GM19238 (cell line): ENCODE measurements around the gene NAP1L1.

Experiments
- DNase-seq: peaks from one replicate; pipeline ENCODE4 v3.0.0; 2011; ENCODE audit warnings: low spot score; ENCODE audit not compliant: insufficient read length

NAP1L1 gene

DNA sequence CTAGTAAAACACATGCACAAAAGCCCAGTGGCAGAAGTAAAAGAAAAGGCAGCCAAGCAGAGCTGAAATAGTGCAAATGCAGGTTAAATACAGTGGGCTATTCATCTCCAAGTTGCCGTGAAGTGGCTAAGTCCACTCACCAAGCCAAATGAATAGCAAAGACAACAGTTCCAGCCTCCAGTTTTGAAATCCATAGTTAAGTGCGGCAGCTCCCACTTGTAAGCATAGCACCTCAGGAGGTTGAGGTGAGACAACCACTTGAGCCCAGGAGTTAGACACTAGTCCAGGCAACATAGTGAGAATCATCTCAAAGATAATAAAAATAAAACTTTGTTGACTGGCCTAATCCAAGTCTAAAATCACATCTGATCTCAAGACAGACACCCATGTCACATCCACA is 43.1 kb downstream of the NAP1L1 start:
- no peak for DNase-seq

DNA sequence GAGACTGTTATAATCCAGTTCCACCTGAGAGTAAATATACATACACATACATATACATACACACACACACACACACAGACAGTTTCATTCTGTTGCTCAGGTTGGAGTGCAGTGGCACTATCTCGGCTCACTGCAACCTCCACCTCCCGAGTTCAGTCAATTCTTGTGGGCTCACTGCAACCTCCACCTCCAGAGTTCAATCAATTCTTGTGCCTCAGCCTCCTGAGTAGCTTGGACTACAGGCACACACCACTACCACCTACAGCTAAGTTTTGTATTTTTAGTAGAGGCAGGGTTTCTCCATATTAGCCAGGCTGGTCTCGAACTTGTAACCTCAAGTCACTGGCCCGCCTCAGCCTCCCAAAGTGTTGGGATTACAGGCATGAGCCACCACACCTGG is 44.0 kb downstream of the NAP1L1 start:
- no peak for DNase-seq

DNA sequence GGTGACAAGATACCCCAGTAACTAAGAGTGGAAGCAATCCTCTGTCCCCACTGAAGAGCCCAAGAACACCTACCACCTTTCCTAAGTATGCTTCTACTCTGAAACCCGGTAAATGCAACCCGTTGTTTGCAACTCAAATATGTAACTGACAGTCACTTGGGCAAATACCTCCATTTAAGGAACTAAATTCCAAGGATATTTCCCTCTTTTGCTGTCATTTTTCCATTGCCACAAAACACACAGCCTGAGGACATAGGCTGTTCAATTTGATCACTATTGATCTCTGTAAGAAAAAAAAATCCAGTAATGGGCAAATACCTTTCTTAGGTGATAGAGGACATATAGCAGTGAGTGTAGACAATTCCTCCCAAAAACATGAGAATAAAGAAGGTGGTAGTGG is 46.3 kb downstream of the NAP1L1 start:
- no peak for DNase-seq

DNA sequence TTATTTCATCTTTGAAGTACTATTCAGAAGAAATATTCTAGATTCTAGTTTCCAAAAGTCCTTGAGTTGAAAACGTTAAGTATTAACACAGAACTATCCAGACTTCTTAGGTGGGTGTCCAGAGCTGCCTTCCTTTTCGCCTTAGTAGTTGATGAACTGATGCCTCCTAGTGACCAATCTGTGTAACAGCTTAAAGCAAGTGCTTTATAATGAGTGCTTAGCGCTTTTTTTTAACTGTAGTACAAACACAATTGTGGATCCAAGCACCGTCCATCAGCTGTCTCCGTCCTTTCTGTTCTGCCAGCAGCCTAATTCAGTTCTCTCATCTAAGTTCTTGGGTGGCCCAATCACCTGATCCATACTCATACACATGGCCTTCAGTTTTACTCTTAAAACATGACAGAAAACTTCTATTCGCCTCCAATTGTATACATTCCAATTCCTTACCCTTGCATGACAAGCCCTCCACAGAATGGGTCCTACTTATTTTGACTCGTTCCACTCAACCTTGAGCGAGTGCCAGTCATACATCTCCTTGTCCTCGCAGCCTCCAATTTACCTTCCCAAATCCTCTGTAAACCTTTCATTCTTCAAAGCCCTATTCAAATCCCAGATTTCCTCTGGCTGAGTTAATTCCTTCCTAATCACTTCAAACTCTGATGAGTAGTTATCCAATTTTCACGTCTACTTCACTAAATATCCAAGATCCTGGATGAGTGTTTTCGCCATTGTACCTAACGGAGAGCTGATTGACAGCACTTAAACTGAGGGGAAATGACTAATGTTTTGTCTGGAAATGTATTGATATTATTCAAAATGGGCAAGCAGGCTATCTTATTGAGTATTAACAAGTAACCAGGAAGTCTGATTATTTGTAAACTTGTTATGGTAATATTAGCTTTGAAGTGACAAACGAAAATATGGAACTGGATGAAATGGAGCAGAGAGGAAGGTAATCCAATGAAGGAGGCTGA is 47.1 kb downstream of the NAP1L1 start:
- DNase-seq = no peak

DNA sequence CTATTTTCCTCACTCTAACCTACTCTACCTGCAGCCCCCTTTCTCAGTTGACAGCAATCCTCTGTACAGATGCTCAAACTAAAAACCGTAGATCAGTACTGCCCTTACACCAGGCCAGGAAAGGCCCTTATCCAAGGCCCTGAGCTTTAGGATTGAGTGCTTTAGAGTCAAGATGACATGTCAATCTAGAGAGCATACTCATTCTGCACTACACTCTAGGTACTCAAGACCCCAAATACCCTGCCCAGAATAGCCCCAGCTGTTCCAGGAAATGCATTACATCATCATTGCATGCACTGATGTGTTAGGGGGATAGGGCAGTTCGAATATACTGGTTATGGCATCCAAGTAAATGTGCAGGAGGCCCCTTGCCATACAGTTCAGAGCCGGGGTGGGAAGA is 49.4 kb downstream of the NAP1L1 start:
- no peak for DNase-seq

DNA sequence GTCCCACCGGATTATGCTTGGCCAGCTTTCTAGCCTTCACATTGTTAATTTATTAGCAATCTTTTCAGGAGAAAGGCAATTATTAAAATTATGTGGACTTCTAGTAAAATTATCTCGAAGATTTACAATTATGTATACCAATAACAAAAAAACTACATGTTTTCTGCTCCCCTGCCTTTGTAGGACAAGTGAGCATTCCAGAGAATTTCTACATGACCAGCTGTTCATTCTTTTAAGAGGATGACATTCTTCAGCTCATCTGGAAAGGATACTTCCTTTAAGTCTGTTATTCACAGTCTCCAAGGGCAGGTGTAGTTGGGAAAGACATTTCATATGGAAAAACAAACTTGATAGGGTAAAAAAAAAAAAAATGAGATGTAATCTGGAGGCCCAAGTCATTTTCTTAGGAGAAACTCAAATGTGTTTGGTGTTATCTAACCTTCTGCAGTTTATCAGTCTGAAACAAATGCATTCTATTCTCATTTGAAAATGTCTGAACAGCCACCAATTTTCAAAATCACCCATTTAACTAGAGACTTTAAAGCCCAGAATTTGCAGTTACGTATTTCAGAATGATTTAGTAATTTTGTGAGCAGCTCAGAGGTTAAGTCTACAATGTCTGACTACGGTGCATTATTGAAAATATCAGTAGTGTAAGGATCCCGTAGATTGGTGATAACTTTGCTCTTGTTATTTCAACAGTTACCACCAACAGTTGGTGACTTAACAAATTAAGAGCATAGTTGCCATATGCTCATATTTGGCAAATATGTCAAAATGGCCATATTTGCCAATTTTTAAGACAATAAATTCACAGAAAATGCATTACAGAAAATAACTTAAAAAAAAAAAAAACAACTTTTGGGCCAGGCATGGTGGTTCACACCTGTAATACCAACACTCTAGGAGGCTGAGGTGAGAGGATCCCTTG is 51.1 kb downstream of the NAP1L1 start:
- no peak for DNase-seq

DNA sequence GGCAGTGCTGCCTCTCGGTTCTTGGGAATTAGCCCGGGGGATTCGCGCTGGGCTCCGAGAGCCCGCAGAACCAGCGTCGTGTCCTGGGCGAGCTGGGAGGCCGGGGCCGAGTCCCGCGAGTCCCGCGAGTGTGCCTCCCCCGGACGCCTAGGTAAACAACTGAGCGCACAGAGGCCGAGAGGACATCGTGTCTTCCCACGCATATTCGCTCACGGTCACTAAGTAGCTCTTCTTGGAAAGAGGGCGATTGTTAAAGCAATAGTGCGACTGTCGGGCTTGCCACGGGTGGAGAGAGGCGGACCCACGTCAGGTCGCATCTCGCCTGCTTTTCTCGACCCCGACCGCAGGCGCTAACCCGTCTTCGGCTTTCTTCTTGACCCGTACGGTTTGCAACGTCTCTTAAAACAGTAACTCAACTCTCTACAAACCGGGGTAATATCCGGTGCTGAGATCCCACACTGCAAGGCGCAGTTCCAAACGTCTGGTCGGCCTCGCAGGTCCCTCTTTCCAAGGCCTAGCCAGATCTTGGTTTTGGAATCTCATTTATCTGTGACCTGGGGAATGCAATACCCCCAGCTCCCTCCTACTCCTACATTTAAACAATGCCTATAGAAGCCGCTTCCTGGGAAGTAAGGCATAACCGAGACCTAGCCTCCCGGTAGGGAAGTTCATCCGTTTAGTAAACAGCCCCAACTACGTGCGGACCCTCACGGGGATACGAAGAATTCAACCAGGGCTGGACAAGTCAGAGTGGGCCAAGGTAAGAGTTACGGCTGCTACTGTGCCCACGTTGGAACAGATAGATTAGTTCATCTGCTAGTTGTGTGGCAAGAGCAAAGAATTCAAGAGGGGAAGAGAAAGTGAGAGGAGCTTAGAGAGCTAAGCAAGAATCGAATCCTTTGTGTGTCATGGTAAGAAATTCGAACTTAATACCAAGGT is 52.2 kb downstream of the NAP1L1 start:
- no peak for DNase-seq

DNA sequence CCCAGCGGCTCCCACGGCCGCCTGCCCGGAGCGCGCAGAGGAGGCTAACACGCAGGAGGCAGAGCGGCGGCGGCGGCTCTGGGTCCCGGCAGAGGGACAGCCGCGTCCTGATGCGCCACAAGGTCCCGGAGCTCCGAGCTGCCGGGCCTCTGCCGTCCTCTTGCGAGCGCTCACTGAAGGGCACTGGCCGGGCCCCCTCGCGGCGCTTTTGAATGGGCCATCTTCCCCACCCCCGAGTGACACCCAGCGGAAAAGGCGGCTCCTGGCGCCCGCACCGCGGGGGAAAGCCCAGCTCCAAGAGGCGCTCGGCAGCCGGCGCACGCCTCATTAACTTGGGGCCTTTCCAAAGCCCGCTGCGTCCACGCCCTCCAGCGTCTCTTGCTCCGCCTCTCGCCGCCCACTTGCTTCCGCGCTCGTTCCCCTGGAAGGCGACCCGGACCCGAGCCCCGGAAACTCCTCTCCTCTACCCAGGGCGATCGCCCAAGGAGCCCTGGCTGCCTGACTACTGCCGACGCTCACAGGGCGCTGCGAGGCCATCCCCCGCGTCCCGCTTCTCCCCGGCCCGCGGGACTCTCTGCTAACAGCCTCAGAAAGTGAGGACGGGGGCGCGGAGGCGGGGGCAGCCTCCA is 53.0 kb downstream of the NAP1L1 start, which contains the start of gene PHLDA1:
TSS of gene PHLDA1 (minus strand) at position 363 of the 629 bp plus-strand sequence.
- peak; percentile 81 for DNase-seq

DNA sequence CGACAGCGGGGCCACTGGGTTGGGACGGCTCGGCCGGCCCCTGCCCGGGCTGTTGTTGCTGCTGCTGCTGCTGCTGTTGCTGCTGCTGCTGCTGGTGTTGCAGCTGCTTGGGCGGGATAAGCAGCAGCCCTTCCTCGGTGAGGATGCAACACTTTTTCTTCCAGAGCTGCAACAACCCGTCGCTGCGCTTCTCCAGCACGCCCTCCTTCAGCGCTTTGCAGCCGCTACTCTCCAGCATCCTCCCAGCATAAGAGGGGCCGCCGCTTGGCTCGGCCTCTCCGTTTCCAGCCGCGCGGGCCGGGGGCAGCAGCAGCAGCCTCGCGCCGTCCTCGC is 53.4 kb downstream of the NAP1L1 start:
- DNase-seq = no peak

DNA sequence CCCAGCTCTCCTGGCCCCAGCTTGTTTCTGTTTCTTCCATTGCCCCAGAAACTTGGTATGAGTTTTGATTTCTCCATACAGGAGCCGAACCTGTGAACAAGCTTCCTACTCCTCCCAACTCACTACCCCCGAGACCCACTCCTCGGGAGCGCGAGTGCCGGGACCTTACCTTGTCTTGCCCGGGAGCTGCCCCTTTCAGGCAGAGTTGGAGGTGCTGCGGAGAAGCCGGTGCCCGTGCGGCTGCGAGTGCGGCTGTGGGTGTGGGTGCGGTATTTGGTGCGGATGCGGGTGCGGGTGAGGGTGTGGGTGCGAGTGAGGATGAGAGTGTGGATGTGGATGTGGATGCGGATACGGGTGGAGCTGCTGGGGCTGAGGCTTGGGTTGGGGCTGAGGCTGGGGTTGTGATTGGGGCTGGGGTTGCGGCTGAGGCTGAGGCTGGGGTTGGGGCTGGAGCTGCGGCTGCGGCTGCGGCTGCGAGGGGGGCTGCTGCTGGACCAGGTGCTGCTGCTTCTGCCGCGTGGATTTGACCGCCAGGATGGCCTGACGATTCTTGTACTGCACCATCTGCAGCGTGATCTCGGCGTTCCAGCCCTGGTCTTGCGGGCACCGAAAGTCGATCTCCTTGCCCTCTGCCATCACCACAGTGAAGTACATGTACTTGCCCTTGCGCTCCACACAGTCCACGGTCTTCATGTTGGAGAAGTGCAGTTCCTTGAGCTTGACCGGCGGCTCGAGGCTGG is 54.0 kb downstream of the NAP1L1 start:
- no peak for DNase-seq

DNA sequence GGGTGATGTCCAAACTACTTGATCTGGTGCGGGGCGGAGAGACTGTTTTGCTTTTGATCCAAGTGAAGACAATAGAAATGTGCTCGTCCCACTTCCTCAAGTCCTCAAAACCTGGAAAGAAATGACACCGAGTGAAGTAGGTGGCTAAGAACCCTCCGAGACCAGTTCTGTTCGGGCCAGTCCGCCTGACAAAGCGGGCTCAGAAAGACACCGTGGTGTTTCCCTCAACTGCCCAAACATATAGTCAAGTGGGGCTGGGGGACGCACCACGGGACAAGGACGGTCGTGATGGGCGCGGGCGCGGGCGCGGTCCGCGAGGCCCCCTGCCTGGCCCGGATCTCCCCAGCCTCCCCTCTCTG is 54.5 kb downstream of the NAP1L1 start:
- DNase-seq = no peak

DNA sequence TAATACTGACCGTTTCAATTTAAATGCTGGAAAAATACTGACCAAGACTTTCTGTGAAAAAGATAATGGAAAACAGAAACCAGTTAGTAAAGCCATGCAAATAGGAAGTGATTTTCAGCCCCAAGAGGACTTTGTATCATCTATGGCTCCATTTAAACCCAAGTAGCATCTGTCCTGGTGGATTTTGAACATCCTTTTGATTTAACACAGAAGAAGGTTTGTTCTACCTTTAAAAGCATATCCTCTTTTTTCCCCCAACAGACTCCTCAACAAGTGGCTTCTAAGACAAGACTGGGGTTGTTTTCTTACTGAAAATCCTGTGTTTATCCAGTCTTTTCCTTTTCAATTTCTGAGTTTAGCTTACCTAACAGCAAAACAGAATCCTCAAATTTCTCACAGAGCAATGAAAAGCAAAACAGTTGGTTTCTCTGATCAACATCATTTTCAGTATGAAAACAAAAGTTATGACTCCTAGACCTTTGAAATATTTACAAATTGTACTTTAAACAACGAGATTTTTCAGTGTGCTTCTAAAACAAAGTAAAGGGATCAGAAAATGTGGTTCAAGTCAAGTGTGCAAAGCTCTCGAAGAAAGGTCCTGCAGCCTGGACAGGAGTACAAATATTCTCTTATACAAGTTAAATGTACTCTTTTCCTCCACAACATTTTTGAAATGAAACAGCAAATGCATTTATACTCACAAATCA is 55.8 kb downstream of the NAP1L1 start:
- DNase-seq = no peak

DNA sequence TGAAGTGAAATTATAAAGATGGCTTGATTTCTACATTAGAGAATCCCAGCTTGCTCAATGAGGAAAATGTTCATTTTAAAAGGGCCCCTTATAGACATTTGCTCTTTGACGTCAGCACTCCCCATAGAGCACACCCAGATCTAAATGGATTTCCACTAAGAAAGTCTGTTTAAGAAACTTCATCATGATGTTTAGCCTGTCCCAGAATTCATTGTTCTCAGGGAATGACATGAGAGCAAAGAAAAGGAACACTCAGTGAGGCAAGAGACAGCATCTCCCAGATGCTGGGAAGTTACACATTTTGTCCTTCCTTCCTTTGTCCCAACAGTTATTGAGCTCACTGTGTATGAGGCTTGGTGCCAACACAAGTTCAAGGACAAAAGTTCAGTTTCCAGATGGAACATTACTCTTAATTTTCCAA is 57.8 kb downstream of the NAP1L1 start:
- no peak for DNase-seq

DNA sequence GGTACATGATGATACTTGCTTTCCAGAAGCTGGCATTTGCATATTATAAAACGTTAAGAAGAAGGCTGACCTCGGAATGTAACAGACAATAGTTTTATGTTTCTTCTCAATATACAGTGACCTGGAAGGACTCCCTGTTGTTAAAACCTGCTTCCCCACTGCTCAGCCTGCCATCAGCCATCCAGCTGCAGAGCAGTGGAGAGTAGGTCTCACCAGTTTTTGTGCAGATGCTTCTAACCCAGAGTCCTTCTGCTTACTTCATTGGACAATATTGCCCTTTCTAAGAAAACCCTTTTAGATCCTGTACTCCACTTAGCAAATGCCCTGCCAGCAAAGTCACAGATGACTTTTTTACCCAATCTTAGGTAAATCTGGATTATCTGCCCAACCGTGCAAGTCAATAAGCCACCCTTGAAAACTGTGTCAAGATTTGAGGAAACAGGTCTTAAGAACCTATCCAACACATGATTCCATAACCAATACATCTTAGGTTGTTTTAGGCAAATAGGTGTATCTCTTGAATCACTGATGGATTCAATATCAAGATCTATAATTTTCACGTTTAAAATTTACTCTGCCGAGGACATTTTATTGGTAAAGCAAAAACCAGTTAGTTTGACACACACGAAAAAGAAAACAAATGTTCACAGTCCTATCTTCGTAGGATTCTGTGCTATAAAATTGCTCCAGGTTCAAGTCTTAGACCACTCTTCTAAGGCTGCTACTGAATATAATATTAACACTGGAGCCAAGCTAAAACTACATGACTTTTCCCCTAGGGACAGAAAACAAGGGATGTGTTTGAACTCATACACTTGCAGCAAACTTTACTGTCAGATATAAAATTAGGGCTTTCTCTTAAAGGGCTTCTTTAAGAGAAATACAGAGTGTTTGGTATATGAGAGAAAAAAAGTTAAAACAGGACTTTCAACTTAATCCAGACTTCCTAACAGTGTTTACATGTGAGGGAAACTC is 58.6 kb downstream of the NAP1L1 start:
- no peak for DNase-seq

DNA sequence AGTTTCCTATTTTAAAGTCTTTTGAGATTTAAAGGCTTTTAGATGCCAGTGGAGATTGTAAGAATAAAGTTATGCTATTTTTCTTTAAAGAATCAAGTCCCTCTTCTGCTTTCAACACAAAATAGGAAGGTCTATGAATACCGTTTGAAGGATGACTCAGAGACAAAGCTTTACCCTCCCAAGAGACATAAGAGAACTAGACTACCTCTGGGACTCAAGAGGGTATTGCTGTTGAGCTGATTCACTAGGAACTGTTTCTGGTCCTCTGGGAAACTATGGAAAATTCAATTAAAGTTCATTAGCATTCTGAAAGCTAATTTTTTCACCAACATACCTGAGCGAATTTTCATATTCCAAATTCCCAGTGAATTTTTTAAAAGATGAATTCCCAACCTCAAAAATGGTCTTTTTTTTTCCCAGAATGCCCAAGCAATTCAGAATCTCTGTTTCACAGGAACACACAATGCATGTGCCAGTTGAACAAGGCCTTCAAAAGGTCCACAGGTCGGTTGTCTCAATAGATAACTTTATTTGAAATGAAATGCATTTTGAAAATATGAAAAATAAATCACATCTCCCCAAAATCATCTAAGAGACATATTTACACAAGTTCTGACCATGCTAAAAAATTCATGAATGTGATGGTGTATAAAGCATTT is 59.4 kb downstream of the NAP1L1 start:
- DNase-seq = no peak

DNA sequence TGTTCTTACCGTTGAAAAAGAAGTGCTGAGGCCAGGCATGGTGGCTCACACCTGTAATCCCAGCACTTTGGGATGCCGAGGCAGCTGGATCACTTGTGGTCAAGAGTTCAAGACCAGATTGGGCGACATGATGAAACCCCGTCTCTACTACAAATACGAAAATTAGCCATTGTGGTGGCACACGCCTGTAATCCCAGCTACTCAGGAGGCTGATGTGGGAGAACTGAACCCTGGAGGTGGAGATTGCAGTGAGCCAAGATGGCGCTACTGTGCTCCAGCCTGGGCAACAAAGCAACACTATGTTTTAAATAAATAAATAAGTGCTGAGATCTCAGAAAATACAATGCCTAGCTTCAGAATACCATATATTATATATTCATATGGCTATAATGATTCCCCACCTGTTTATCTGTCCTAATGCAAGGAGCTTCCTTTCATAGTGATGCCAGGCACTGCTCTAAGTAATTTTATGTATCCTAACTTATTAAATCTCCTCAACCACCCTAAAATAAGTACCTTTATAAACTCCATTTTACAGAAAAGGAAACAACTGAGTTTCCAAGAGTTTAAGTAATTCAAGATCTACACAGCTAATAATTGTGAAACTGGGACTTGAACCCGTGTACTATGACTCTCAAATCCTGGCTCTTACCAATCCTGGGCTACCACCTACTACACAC is 60.2 kb downstream of the NAP1L1 start:
- no peak for DNase-seq

DNA sequence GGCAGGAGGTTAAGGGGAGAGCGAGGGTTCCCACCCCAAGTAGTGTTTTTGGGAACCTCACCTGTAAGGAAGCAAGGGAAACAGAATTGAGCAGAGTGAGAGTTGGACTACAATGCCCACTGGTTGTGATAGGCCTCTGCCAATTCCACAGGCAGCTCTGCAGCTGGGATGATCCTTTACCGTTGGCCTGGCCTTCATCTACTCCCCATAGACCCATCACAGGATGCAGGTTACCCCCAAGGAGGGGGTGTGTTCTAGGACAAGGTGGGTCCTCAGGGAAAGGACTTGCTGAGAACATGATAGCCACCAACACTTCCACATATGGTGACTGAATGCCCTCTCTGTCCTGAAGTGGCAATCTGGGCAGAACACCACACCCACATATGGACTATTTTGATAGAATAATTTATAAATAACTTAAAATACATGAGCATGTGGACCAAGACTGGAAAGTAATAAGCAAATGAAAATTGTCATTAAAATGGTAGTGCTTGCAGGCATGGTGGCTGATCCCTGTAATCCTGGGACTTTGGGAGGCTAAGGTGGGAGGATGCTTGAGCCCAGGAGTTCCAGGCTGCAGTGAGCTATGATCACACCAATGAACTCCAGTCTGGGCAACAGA is 61.3 kb downstream of the NAP1L1 start:
- DNase-seq = no peak
